ENCODE data around the gene HEATR5B. TPM values are rescaled to one million over a fixed set of nuclear protein-coding genes. Genes with fewer than 3 reads are reported as not detected.
A peak's percentile ranks its signal among the peaks of the same experiment; 100 is the strongest.
"Not testable (repeated sequence)": the region's sequence is repeated elsewhere in the genome, so short reads cannot be mapped to it uniquely, and the experiment has no call there.

Gene HEATR5B
- total RNA-seq, 1 donor from 2014 or later: 26.4 TPM

- DNase-seq (ENCODE audit: low read depth in 2 of 2): no peak
These were observed 22.4 kb downstream of the HEATR5B start for GRCh38 chr2:37061776-37062175.

GRCh38 chr2:37061013-37061711 is 23.0 kb downstream of the HEATR5B start:
- DNase-seq (ENCODE audit: low read depth in 2 of 2): no peak

- no peak for DNase-seq (ENCODE audit: low read depth in 2 of 2)
These were observed 23.7 kb downstream of the HEATR5B start for GRCh38 chr2:37060446-37060845.

GRCh38 chr2:37059841-37060240 is 24.3 kb downstream of the HEATR5B start:
- DNase-seq (ENCODE audit: low read depth in 2 of 2): no peak

- DNase-seq (ENCODE audit: low read depth in 2 of 2): no peak
These were observed 31.4 kb downstream of the HEATR5B start for GRCh38 chr2:37052600-37053332.

- DNase-seq (ENCODE audit: low read depth in 2 of 2): no peak
These were observed 44.6 kb downstream of the HEATR5B start for GRCh38 chr2:37039580-37039979.

- no peak for DNase-seq (ENCODE audit: low read depth in 2 of 2)
These were observed 46.4 kb downstream of the HEATR5B start for GRCh38 chr2:37037771-37038170.

- no peak for DNase-seq (ENCODE audit: low read depth in 2 of 2)
These were observed 54.4 kb downstream of the HEATR5B start for GRCh38 chr2:37029758-37030157.

- no peak for DNase-seq (ENCODE audit: low read depth in 2 of 2)
These were observed 58.1 kb downstream of the HEATR5B start for GRCh38 chr2:37026050-37026449.

GRCh38 chr2:37020887-37021796 is 63.0 kb downstream of the HEATR5B start:
- no peak for DNase-seq (ENCODE audit: low read depth in 2 of 2)

GRCh38 chr2:37020212-37020886 is 63.8 kb downstream of the HEATR5B start:
- peak in 1 of 2 donors; percentile 21 for DNase-seq (ENCODE audit: low read depth in 2 of 2)

GRCh38 chr2:37013315-37013641 is 70.9 kb downstream of the HEATR5B start:
- no peak for DNase-seq (ENCODE audit: low read depth in 2 of 2)

- peak in 1 of 2 donors; percentile 4 for DNase-seq (ENCODE audit: low read depth in 2 of 2)
These were observed 73.0 kb downstream of the HEATR5B start for GRCh38 chr2:37011130-37011529.

GRCh38 chr2:37005118-37005868 is 78.9 kb downstream of the HEATR5B start:
- peak; percentile 50 to 64 for DNase-seq (ENCODE audit: low read depth in 2 of 2)

GRCh38 chr2:37000988-37001556 is 83.1 kb downstream of the HEATR5B start:
- DNase-seq (ENCODE audit: low read depth in 2 of 2): no peak

- peak in 1 of 2 donors; percentile 1 for DNase-seq (ENCODE audit: low read depth in 2 of 2)
These were observed 83.9 kb downstream of the HEATR5B start for GRCh38 chr2:37000318-37000717.

GRCh38 chr2:36999416-36999815 is 84.8 kb downstream of the HEATR5B start:
- not testable (repeated sequence) for DNase-seq (ENCODE audit: low read depth in 2 of 2)

- DNase-seq (ENCODE audit: low read depth in 2 of 2): no peak
These were observed 90.1 kb downstream of the HEATR5B start for GRCh38 chr2:36993841-36994620.

- DNase-seq (ENCODE audit: low read depth in 2 of 2): no peak
These were observed 96.2 kb downstream of the HEATR5B start for GRCh38 chr2:36988008-36988407.

- peak in 1 of 2 donors; percentile 24 for DNase-seq (ENCODE audit: low read depth in 2 of 2)
These were observed 101.7 kb downstream of the HEATR5B start for GRCh38 chr2:36982467-36982866.
